Coronary artery (tissue), 2 donors: Measurements from ENCODE around the gene VN1R4.
A peak's percentile ranks its signal among the peaks of the same experiment; 100 is the strongest.
"Not testable (repeated sequence)": the region's sequence is repeated elsewhere in the genome, so short reads cannot be mapped to it uniquely, and the experiment has no call there.

Experiments
- DNase-seq: peaks from one replicate; pipeline ENCODE4 v3.0.0-alpha.2; 2017; ENCODE audit warnings: low spot score
- H3K27ac ChIP-seq, 2 donors: fragments of 200-600 bp; sonication (generic); one replicate each; pipeline ENCODE4 v1.5.1; 2016 to 2019
- H3K4me3 ChIP-seq: fragments of 200-600 bp; sonication (generic); 2 replicates; pipeline ENCODE4 v1.5.1; 2016; ENCODE audit warnings: mild to moderate bottlenecking, moderate library complexity
- CTCF ChIP-seq: fragments of 200-600 bp; sonication (generic); IDR thresholded peaks from one replicate; pipeline ENCODE4 v1.5.1; 2019; ENCODE audit warnings: antibody characterized with exemption

The VN1R4 gene

GRCh38 chr19:53267623-53268022 lies at the start of gene VN1R4:
Gene VN1R4, minus strand, starts transcription at chr19:53267723. Its CDS starts 58 bp downstream, at chr19:53267665.
- not testable (repeated sequence) for DNase-seq, H3K4me3 ChIP-seq, H3K27ac ChIP-seq

GRCh38 chr19:53311897-53312296 lies 44.4 kb upstream of the VN1R4 start:
- H3K4me3 ChIP-seq: no peak overlapping the region
- DNase-seq: no peak
- H3K27ac ChIP-seq: no peak overlapping the region
- no peak for TF ChIP-seq CTCF

- DNase-seq: no peak
- H3K27ac ChIP-seq: no peak overlapping the region
- TF ChIP-seq CTCF: no peak
- H3K4me3 ChIP-seq: no peak overlapping the region
These were observed 43.5 kb upstream of the VN1R4 start for GRCh38 chr19:53311044-53311443.

- no peak overlapping the region for H3K27ac ChIP-seq
- no peak for TF ChIP-seq CTCF
- H3K4me3 ChIP-seq: peak overlapping the region; percentile 1
- no peak for DNase-seq
These were observed 40.9 kb upstream of the VN1R4 start for GRCh38 chr19:53308339-53308811.

GRCh38 chr19:53301341-53301740 lies 33.8 kb upstream of the VN1R4 start:
- not testable (repeated sequence) for H3K4me3 ChIP-seq, DNase-seq, H3K27ac ChIP-seq

GRCh38 chr19:53294786-53295441 lies 27.4 kb upstream of the VN1R4 start:
- TF ChIP-seq CTCF: no peak
- Histone ChIP-seq H3K4me3 (no peak overlapping the region), H3K27ac (no peak overlapping the region)
- DNase-seq: no peak

- no peak overlapping the region for H3K27ac ChIP-seq
- no peak for TF ChIP-seq CTCF
- H3K4me3 ChIP-seq: no peak overlapping the region
- no peak for DNase-seq
These were observed 23.4 kb upstream of the VN1R4 start for GRCh38 chr19:53290758-53291549.

GRCh38 chr19:53285087-53285486 lies 17.6 kb upstream of the VN1R4 start:
- no peak for TF ChIP-seq CTCF

GRCh38 chr19:53281947-53282346 lies 14.4 kb upstream of the VN1R4 start:
- H3K4me3 ChIP-seq, H3K27ac ChIP-seq, DNase-seq: not testable (repeated sequence)

More at GRCh38 chr19:53285087-53285486, 17.6 kb upstream of the VN1R4 start:
- no peak for DNase-seq
- no peak overlapping the region for H3K4me3 ChIP-seq
- no peak overlapping the region for H3K27ac ChIP-seq
